H1 (cell line): ENCODE results near the gene CCER1. TPM values are rescaled to one million over a fixed set of nuclear protein-coding genes. Genes with fewer than 3 reads are reported as not detected.

Source experiments
- JUN ChIP-seq: IDR thresholded peaks from 2 replicates; pipeline ENCODE4 v1.6.1; 2011; ENCODE audit warnings: low read depth, mild to moderate bottlenecking, improper control_type of control experiment, low read length
- TBP ChIP-seq: IDR thresholded peaks from 2 replicates; pipeline ENCODE4 v1.6.1; 2011; ENCODE audit warnings: low read depth, low read length, improper control_type of control experiment
- polyA plus RNA-seq, 7 experiments: library from polyadenylated mRNA; depleted of rRNA in 3 of 7; stranded (reverse) in 5 of 7; unstranded in 2 of 7; fragments of >200 nt in 5 of 7; fragments of 200-250 nt in 2 of 7; gene quantifications; 1 replicate in 5 of 7; 2 replicates in 1 of 7; 4 replicates in 1 of 7; pipeline versions ENCODE4 v1.2.1 to v1.2.3, GENCODE V29; 2011 to 2013; ENCODE audit warnings: missing spikeins in 2 of 7, mixed read lengths in 2 of 7
- total RNA-seq: library from RNA; stranded (reverse); fragmentation: NEBNext Ultra II Directional; extraction: Animal tissue kit (Norgen Biotek cat#: 25700); gene quantifications from 2 replicates; pipeline ENCODE4 v1.2.1, GENCODE V29; 2021

Gene CCER1
- total and polyA plus RNA-seq, 2 of the 8 experiments (the other 6 are each of a cell fraction or from before 2014, with no cell fraction given): not detected

- TF ChIP-seq TBP: no peak
- no peak for TF ChIP-seq JUN
- TF ChIP-seq, all 59 proteins: peak for 0
These were observed 44.6 kb upstream of the CCER1 start (continued) for GRCh38 chr12:90999527-90999926.
